ENCODE measurements around the gene AZU1. TPM values are rescaled to one million over a fixed set of nuclear protein-coding genes. Genes with fewer than 3 reads are reported as not detected.

Gene AZU1
- total RNA-seq, 1 donor from 2014 or later, result 0.41 TPM

GRCh38 chr19:827314-827709, 325 bp upstream of the AZU1 start:
- Mint-ChIP-seq H3K4me3 (no peak overlapping the region), H3K4me1 (ENCODE audit: unreplicated experiment) (no peaks in the 10 kb centered on the region), H3K27me3 (no peaks in the 10 kb centered on the region)

GRCh38 chr19:829129-829758, 1.6 kb downstream of the AZU1 start:
- H3K4me3 Mint-ChIP-seq, result no peak overlapping the region
- TF ChIP-seq, protein P1, sequence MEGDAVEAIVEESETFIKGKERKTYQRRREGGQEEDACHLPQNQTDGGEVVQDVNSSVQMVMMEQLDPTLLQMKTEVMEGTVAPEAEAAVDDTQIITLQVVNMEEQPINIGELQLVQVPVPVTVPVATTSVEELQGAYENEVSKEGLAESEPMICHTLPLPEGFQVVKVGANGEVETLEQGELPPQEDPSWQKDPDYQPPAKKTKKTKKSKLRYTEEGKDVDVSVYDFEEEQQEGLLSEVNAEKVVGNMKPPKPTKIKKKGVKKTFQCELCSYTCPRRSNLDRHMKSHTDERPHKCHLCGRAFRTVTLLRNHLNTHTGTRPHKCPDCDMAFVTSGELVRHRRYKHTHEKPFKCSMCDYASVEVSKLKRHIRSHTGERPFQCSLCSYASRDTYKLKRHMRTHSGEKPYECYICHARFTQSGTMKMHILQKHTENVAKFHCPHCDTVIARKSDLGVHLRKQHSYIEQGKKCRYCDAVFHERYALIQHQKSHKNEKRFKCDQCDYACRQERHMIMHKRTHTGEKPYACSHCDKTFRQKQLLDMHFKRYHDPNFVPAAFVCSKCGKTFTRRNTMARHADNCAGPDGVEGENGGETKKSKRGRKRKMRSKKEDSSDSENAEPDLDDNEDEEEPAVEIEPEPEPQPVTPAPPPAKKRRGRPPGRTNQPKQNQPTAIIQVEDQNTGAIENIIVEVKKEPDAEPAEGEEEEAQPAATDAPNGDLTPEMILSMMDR (conservative IDR thresholded peaks at IDR 0.05), result no peak
- no peaks in the 10 kb centered on the region for H3K4me1 Mint-ChIP-seq (ENCODE audit: unreplicated experiment)
- no peaks in the 10 kb centered on the region for H3K27me3 Mint-ChIP-seq
- H3K27ac Mint-ChIP-seq, result no peak overlapping the region
- H3K9me3 Mint-ChIP-seq, result no peaks in the 10 kb centered on the region
- no peaks in the 10 kb centered on the region for H3K36me3 Mint-ChIP-seq
- no peak for DNase-seq (ENCODE audit: extremely low spot score, unreplicated experiment)

More at GRCh38 chr19:827314-827709, 325 bp upstream of the AZU1 start:
- TF ChIP-seq, protein P1 (conservative IDR thresholded peaks at IDR 0.05), result no peak
- H3K27ac Mint-ChIP-seq, result no peak overlapping the region
- no peak for DNase-seq (ENCODE audit: extremely low spot score, unreplicated experiment)
- no peaks in the 10 kb centered on the region for H3K9me3 Mint-ChIP-seq
- no peaks in the 10 kb centered on the region for H3K36me3 Mint-ChIP-seq

- TF ChIP-seq, protein P1 (conservative IDR thresholded peaks at IDR 0.05), result no peak
- DNase-seq (ENCODE audit: extremely low spot score, unreplicated experiment), result no peak
- no peaks in the 10 kb centered on the region for H3K4me1 Mint-ChIP-seq (ENCODE audit: unreplicated experiment)
These were observed 4.1 kb downstream of the AZU1 start for GRCh38 chr19:831407-832369.

GRCh38 chr19:834216-834615, 6.6 kb downstream of the AZU1 start:
- Mint-ChIP-seq H3K4me3 (no peak overlapping the region), H3K9me3 (no peaks in the 10 kb centered on the region), H3K36me3 (no peaks in the 10 kb centered on the region), H3K27me3 (peaks cover 3% of the 10 kb centered on the region), H3K4me1 (ENCODE audit: unreplicated experiment) (no peaks in the 10 kb centered on the region), H3K27ac (peak overlapping the region; percentile 55)
- no peak for DNase-seq (ENCODE audit: extremely low spot score, unreplicated experiment)
- TF ChIP-seq, protein P1 (conservative IDR thresholded peaks at IDR 0.05), result no peak

More at GRCh38 chr19:831407-832369, 4.1 kb downstream of the AZU1 start:
- Mint-ChIP-seq H3K27me3 (peaks cover 3% of the 10 kb centered on the region), H3K4me3 (no peak overlapping the region), H3K27ac (no peak overlapping the region), H3K9me3 (no peaks in the 10 kb centered on the region), H3K36me3 (no peaks in the 10 kb centered on the region)

DNA sequence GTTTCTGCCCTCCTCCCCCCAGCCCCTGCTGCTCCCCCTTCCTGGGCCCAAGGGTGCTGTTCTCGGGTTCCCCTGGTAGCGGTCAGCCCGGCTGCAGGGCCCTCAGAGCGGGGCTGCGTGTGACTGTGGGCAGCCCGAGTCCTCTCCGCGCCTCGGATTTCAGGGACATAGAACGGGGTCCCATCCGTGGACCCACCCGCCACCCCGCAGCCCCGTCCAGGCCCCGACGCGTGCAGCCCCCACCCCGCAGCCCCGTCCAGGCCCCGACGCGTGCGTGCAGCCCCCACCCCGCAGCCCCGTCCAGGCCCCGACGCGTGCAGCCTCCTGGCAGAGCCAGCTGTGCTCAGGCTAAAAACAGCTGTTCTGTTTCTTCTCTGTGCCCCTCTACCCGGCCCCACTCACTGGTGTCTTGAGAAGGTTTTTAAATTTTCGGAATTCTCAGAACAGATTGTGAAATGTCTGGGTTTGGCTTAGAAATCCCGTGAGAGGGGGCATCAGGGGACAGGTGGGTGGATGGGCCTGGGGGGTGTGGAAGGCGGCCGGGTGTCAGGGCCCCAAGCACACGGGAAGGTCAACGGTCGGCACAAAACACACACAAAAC, 7.7 kb downstream of the AZU1 start:
- Mint-ChIP-seq H3K27me3 (peaks cover 3% of the 10 kb centered on the region), H3K36me3 (no peaks in the 10 kb centered on the region), H3K4me3 (no peak overlapping the region), H3K4me1 (ENCODE audit: unreplicated experiment) (no peaks in the 10 kb centered on the region), H3K9me3 (no peaks in the 10 kb centered on the region), H3K27ac (no peak overlapping the region)
- TF ChIP-seq, protein P1 (conservative IDR thresholded peaks at IDR 0.05), result no peak
- DNase-seq (ENCODE audit: extremely low spot score, unreplicated experiment), result no peak
